H9 (cell line): ENCODE measurements around the gene MGA. TPM values are rescaled to one million over a fixed set of nuclear protein-coding genes. Genes with fewer than 3 reads are reported as not detected.

ENCODE experiments used
- DNase-seq: peaks from one replicate; pipeline ENCODE4 v3.0.0-alpha.2; 2017
- H2AFZ ChIP-seq: one replicate; pipeline ENCODE4 v1.6.1; 2013; ENCODE audit warnings: mild to moderate bottlenecking, low read length, control low read depth, moderate library complexity
- H2AK5ac ChIP-seq: 2 replicates; pipeline ENCODE4 v1.6.1; 2013; ENCODE audit warnings: low read length, control low read depth, mixed read lengths; ENCODE audit not compliant: insufficient read length
- H2BK120ac ChIP-seq: one replicate; pipeline ENCODE4 v1.6.1; 2013; ENCODE audit warnings: low read depth, mild to moderate bottlenecking, low read length, control low read depth, inconsistent platforms; ENCODE audit not compliant: poor library complexity, severe bottlenecking
- H2BK12ac ChIP-seq: 2 replicates; pipeline ENCODE4 v1.6.1; 2013; ENCODE audit warnings: low read length, control low read depth, mixed read lengths, low read depth; ENCODE audit not compliant: insufficient read length
- H2BK15ac ChIP-seq: 2 replicates; pipeline ENCODE4 v1.6.1; 2013; ENCODE audit warnings: low read depth, low read length, control low read depth
- H2BK20ac ChIP-seq: one replicate; pipeline ENCODE4 v1.6.1; 2013; ENCODE audit warnings: low read depth, mild to moderate bottlenecking, low read length, control low read depth, inconsistent platforms; ENCODE audit not compliant: poor library complexity, severe bottlenecking
- H2BK5ac ChIP-seq: 2 replicates; pipeline ENCODE4 v1.6.1; 2013; ENCODE audit warnings: low read length, control low read depth, mixed read lengths; ENCODE audit not compliant: insufficient read length
- H3K14ac ChIP-seq: 2 replicates; pipeline ENCODE4 v1.6.1; 2013; ENCODE audit warnings: low read length, control low read depth; ENCODE audit not compliant: insufficient read depth
- H3K18ac ChIP-seq: 2 replicates; pipeline ENCODE4 v1.6.1; 2013; ENCODE audit warnings: low read depth, mild to moderate bottlenecking, mixed read lengths, low read length, control low read depth; ENCODE audit not compliant: insufficient read length
- H3K23ac ChIP-seq: 2 replicates; pipeline ENCODE4 v1.6.1; 2013; ENCODE audit warnings: low read length, control low read depth, mixed read lengths, low read depth; ENCODE audit not compliant: insufficient read length
- H3K23me2 ChIP-seq: 2 replicates; pipeline ENCODE4 v1.6.1; 2013; ENCODE audit warnings: low read depth, mild to moderate bottlenecking, mixed read lengths, low read length, control low read depth; ENCODE audit not compliant: insufficient read length, poor library complexity, severe bottlenecking
- H3K27ac ChIP-seq: 2 replicates; pipeline ENCODE4 v1.5.1; 2013; ENCODE audit warnings: low read length, control low read depth, mixed read lengths, low read depth; ENCODE audit not compliant: insufficient read length
- H3K27me3 ChIP-seq: 2 replicates; pipeline ENCODE4 v1.6.1; 2013; ENCODE audit warnings: low read length, control low read depth, inconsistent platforms; ENCODE audit not compliant: insufficient read depth
- H3K4ac ChIP-seq: 2 replicates; pipeline ENCODE4 v1.6.1; 2013; ENCODE audit warnings: low read depth, mild to moderate bottlenecking, control low read depth, inconsistent platforms, low read length, moderate library complexity
- H3K4me1 ChIP-seq: 2 replicates; pipeline ENCODE4 v1.6.1; 2013; ENCODE audit warnings: low read length, control low read depth, inconsistent platforms; ENCODE audit not compliant: insufficient read depth
- H3K4me2 ChIP-seq: 2 replicates; pipeline ENCODE4 v1.6.1; 2013; ENCODE audit warnings: low read length, control low read depth, mixed read lengths; ENCODE audit not compliant: insufficient read length, insufficient read depth
- H3K56ac ChIP-seq: 2 replicates; pipeline ENCODE4 v1.6.1; 2013; ENCODE audit warnings: low read depth, mild to moderate bottlenecking, mixed read lengths, low read length, control low read depth; ENCODE audit not compliant: insufficient read length
- H3K79me1 ChIP-seq: 2 replicates; pipeline ENCODE4 v1.6.1; 2013; ENCODE audit warnings: low read depth, mild to moderate bottlenecking, moderate library complexity, low read length, control low read depth, inconsistent platforms; ENCODE audit not compliant: insufficient read depth, poor library complexity, severe bottlenecking
- H3K79me2 ChIP-seq: 2 replicates; pipeline ENCODE4 v1.6.1; 2013; ENCODE audit warnings: low read length, control low read depth, inconsistent platforms; ENCODE audit not compliant: insufficient read depth
- H3K9ac ChIP-seq: 2 replicates; pipeline ENCODE4 v1.6.1; 2013; ENCODE audit warnings: low read length, control low read depth, mixed read lengths; ENCODE audit not compliant: insufficient read length; ENCODE audit errors: extremely low read depth
- H3K9me3 ChIP-seq: one replicate; pipeline ENCODE4 v1.6.1; 2013; ENCODE audit warnings: low read depth, low read length, inconsistent platforms; ENCODE audit not compliant: control insufficient read depth
- H3T11ph ChIP-seq: one replicate; pipeline ENCODE4 v1.6.1; 2013; ENCODE audit warnings: mild to moderate bottlenecking, low read length, control low read depth, inconsistent platforms
- H4K20me1 ChIP-seq: one replicate; pipeline ENCODE4 v1.6.1; 2013; ENCODE audit not compliant: control insufficient read depth, insufficient read length, insufficient read depth
- H4K5ac ChIP-seq: 2 replicates; pipeline ENCODE4 v1.6.1; 2013; ENCODE audit warnings: low read depth, mild to moderate bottlenecking, mixed read lengths, low read length, control low read depth; ENCODE audit not compliant: insufficient read length
- H4K8ac ChIP-seq: replicated peaks from 2 replicates; pipeline ENCODE4 v1.6.1; 2013; ENCODE audit warnings: low read length, control low read depth, mixed read lengths, low read depth; ENCODE audit not compliant: insufficient read length
- H4K91ac ChIP-seq: 2 replicates; pipeline ENCODE4 v1.6.1; 2013; ENCODE audit warnings: low read depth, mild to moderate bottlenecking, moderate library complexity, mixed read lengths, low read length, control low read depth; ENCODE audit not compliant: insufficient read length
- H3K27ac Mint-ChIP-seq, 3 experiments: 2 replicates in 2 of 3; 3 replicates in 1 of 3; pipeline ENCODE4 v1.8.0; 2020 to 2021; ENCODE audit warnings: mixed read lengths in 3 of 3, mild to moderate bottlenecking in 1 of 3, moderate library complexity in 1 of 3
- H3K27me3 Mint-ChIP-seq: 2 replicates; pipeline ENCODE4 v1.8.0; 2021; ENCODE audit warnings: low read depth, mild to moderate bottlenecking, moderate library complexity, mixed read lengths
- H3K36me3 Mint-ChIP-seq, 3 experiments: 2 replicates in 2 of 3; 3 replicates in 1 of 3; pipeline ENCODE4 v1.8.0; 2020 to 2021; ENCODE audit warnings: low read depth in 3 of 3, mixed read lengths in 3 of 3; ENCODE audit not compliant: insufficient read depth in 1 of 3
- H3K4me1 Mint-ChIP-seq, 2 experiments: 2 replicates each; pipeline ENCODE4 v1.8.0; 2020; ENCODE audit warnings: mixed read lengths in 2 of 2
- H3K4me3 Mint-ChIP-seq, 2 experiments: 2 replicates in 1 of 2; 3 replicates in 1 of 2; pipeline ENCODE4 v1.8.0; 2020 to 2021; ENCODE audit warnings: mild to moderate bottlenecking in 2 of 2, mixed read lengths in 2 of 2, moderate library complexity in 1 of 2
- H3K9me3 Mint-ChIP-seq, 2 experiments: 2 replicates in 1 of 2; 3 replicates in 1 of 2; pipeline ENCODE4 v1.8.0; 2020; ENCODE audit warnings: mild to moderate bottlenecking in 2 of 2, mixed read lengths in 2 of 2, moderate library complexity in 1 of 2
- WGBS: extraction: QIAGEN DNeasy Blood & Tissue Kit; methylation state at CpG from one replicate; pipeline ENCODE4 v1.1.7; 2013; ENCODE audit warnings: missing lambda C conversion rate, low lambda C conversion rate, mixed read lengths; ENCODE audit not compliant: insufficient read length; ENCODE audit errors: extremely low coverage; 5-methylcytosine and 5-hydroxymethylcytosine counted together
- total RNA-seq: library from RNA; stranded (reverse); gene quantifications from 2 replicates; pipeline ENCODE4 v1.2.1, GENCODE V29; 2021
- TF ChIP-seq, protein P1 (sequence below): fragments of 200-600 bp; sonication (generic); conservative IDR thresholded peaks from 3 replicates; pipeline ENCODE4 v1.8.0; 2021; ENCODE audit warnings: antibody characterized with exemption, mild to moderate bottlenecking

MGA gene
- total RNA-seq, 1 experiment from 2014 or later: 62.7 TPM

DNA sequence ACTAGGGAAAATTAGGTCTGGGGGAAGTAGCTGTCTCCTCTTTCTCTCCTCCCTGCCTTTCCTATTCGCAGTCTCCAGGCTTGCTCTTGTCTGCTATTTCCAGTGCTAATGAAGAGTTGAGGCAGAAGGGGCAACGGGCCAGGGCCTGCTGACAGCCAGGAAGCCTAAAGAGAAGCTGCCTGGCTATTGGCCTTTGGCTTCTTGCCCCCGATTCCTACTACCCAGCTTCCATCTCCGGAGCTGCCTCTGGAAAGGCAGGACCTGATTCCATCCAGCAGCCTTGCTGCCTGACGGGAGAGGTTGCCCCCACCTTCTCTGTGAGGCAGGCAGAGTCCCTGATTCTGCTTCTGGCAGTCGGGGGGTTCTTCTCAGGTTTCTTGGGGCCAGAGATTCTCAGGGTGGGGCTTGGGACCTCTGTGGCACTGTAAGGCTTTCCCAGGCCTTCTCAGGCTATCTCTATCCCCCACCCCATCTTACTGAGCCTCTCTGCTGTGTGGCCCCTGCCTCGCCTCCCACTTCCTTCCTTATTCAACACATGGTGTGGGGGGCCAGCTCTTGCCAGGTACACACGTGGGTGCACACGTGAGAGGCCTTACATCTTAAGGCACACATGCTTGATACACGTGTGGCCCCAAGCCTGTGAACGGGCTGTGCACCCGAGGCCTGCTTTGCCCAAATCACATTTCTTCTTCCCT is 149.5 kb downstream of the MGA start:
- H3K27ac ChIP-seq: no peak overlapping the region
- H2AFZ ChIP-seq: no peak overlapping the region
- DNase-seq: no peak
- Mint-ChIP-seq H3K9me3 (no peaks in the 10 kb centered on the region; a peak in 1 of 5 replicates), H3K27ac (0 out of 7 replicates have a peak overlapping the region, but pooled peaks of 1 of the 3 experiments have one; percentile 53), H3K27me3 (no peaks in the 10 kb centered on the region), H3K4me1 (peaks cover 5 to 16% of the 10 kb centered on the region in 2 experiments), H3K4me3 (no peak overlapping the region), H3K36me3 (no peaks in the 10 kb centered on the region; a peak in 1 of 7 replicates)
- no peak overlapping the region for H3K18ac ChIP-seq
- no peak overlapping the region for H3K56ac ChIP-seq
- no peak overlapping the region for H2BK15ac ChIP-seq
- no peaks in the 10 kb centered on the region for H3K4me1 ChIP-seq
- no peak overlapping the region for H3K14ac ChIP-seq
- no peak overlapping the region for H4K8ac ChIP-seq
- H4K5ac ChIP-seq: no peak overlapping the region
- H3K79me1 ChIP-seq: no peaks in the 10 kb centered on the region
- no peaks in the 10 kb centered on the region for H3K9me3 ChIP-seq
- no peaks in the 10 kb centered on the region for H4K20me1 ChIP-seq
- no peak overlapping the region for H3T11ph ChIP-seq
- no peak overlapping the region for H3K4me2 ChIP-seq
- no peak overlapping the region for H2AK5ac ChIP-seq
- H3K23me2 ChIP-seq: no peaks in the 10 kb centered on the region
- no peak overlapping the region for H2BK120ac ChIP-seq
- no peaks in the 10 kb centered on the region for H3K79me2 ChIP-seq
- WGBS: no CpG with 5 or more reads among the region's 12 CpGs
- no peak overlapping the region for H2BK20ac ChIP-seq
- TF ChIP-seq, protein P1, sequence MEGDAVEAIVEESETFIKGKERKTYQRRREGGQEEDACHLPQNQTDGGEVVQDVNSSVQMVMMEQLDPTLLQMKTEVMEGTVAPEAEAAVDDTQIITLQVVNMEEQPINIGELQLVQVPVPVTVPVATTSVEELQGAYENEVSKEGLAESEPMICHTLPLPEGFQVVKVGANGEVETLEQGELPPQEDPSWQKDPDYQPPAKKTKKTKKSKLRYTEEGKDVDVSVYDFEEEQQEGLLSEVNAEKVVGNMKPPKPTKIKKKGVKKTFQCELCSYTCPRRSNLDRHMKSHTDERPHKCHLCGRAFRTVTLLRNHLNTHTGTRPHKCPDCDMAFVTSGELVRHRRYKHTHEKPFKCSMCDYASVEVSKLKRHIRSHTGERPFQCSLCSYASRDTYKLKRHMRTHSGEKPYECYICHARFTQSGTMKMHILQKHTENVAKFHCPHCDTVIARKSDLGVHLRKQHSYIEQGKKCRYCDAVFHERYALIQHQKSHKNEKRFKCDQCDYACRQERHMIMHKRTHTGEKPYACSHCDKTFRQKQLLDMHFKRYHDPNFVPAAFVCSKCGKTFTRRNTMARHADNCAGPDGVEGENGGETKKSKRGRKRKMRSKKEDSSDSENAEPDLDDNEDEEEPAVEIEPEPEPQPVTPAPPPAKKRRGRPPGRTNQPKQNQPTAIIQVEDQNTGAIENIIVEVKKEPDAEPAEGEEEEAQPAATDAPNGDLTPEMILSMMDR: no peak
- no peak overlapping the region for H2BK5ac ChIP-seq
- no peak overlapping the region for H2BK12ac ChIP-seq
- no peak overlapping the region for H3K9ac ChIP-seq
- no peak overlapping the region for H3K4ac ChIP-seq
- no peak overlapping the region for H3K23ac ChIP-seq
- H4K91ac ChIP-seq: no peak overlapping the region
- no peaks in the 10 kb centered on the region for H3K27me3 ChIP-seq
